Measurements from ENCODE around the gene NAV2.
"Not testable (repeated sequence)": the region's sequence is repeated elsewhere in the genome, so short reads cannot be mapped to it uniquely, and the experiment has no call there.

The NAV2 gene

DNA sequence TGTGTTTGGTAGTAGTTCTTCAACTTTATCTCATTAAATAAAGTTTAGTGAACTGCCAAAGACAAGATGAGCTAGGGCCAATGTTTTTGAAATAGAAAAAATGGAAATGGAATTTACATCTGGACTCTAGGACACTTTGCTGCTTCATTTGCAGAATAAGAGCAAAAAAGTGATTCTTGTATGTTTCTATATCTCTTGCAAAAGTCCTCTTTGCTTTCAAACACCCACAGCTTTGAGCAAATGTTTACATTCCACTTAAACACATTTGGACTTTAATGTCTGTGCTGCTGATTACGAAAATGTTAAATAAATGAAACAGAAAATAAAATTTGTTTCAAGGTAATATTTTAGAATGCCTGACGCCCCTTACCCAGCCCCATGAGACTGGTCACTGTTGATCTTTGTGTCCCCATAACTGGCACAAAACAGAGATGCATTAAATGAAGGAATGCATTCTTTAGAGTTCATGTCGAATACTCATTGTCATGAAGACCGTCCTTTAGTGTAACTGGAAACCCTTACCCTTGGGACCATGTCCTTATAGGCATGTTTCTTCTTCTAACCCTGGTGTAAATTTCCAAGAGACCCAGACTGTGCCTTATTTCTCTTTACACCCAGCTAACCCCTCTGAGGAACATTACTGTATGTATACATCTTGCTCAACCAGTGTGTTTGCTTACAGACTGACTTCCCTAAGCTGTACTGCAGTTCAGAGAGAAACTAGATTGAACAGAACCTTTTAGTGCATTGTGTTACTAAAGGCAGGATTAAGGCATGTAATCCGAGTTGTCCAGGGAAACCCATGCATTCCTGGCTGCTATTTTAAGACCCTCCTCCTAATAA lies 199.7 kb downstream of the NAV2 start:
- no peak for DNase-seq

- DNase-seq: no peak
Measured at GRCh38 chr11:19912958-19913892, 200.6 kb downstream of the NAV2 start.

DNA sequence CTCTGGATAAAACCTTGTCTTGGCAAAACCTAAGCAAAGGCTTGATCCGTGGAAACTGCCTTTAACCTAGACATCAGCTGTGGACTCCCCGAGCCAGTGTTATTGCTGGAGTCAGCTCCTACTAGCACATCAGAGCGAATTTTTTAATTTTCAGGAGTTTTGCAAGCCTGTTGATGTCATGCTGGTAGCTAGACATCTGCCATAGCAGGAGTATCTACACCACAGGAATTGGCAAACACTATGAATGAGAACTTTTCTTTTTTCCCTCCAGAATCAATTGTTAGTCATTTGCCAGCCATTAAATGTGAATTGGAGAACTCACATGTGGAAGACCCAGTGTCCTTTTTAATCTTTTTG lies 201.2 kb downstream of the NAV2 start:
- DNase-seq: no peak

- DNase-seq: no peak
Measured at GRCh38 chr11:19915808-19916207, 203.2 kb downstream of the NAV2 start.

DNA sequence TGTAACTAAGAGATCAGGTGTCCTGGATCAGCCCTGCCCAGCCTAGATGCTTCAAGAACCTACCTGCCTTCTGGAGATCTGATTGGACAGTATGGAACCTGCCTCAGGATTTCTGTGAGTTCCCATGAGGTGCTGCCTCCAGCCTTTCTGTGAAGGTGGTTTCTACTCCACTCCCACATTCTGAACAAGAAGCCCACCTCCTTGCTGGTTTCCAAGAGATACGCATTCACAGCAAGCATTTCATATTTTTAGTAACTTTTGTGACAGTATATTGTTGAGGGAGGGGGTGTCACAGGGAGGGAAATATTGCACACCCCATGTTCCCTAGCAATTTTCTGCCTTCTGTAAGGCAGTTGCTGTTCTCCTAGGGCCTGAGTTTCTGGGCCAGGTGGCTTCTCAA lies 204.4 kb downstream of the NAV2 start:
- DNase-seq: no peak

DNA sequence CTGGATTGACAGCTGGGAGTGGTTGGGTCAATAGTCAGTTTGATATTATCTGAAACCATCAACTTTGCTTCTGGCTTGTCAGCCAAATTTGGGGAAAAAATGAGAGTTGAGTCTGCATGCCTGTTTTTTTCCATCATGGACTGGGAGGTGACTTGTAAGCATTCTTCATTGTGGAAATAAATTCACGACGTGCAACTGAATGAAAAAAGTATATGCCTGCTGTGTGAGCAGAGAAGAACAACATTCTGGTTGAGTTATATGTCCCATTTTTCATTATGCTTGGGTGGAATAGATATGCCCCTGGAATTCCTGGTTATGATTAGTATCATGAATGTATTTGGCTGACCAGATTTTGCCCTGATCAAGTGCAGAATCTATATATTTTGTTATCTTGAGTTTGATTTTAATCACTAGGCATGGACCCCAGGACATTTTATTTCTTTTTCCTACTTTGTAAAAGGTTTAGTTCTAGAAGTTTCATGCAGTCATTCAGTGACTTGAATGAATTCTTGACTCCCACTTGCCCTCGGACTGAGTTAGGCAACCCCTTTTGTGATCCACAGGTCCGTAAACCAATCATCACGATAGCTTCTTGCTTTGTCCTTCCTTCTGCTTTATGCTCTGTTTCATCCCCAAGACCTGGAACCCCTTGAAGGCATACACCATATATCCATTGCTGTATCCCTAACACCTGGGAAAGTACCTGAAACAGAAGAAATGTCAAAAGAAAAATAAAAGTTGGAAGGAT lies 205.8 kb downstream of the NAV2 start:
- no peak for DNase-seq

DNA sequence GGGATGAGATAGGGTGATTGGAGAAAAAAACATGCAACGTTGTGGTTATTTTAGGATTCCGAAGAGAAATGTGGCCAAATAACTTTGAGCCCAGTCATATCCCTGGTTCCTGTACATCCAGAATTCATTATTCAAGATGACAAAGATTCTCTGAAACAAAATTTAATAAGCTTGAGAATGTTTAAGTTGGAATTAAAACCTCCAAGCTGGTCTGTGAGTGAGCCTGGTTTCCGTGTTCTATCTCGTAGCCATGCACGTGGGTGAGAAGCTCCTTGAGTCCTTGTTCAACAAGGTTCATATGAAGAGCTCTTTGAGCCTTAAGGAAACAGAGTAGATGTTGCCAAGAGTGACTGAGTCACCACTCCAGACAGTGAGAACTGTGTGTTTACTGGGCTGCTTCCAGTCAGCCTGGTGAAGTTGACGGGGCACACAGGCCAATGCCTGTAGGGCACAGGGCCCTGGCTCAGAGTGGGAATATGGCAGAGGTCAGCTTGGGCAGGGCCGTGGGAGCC lies 206.5 kb downstream of the NAV2 start:
- DNase-seq: no peak

DNA sequence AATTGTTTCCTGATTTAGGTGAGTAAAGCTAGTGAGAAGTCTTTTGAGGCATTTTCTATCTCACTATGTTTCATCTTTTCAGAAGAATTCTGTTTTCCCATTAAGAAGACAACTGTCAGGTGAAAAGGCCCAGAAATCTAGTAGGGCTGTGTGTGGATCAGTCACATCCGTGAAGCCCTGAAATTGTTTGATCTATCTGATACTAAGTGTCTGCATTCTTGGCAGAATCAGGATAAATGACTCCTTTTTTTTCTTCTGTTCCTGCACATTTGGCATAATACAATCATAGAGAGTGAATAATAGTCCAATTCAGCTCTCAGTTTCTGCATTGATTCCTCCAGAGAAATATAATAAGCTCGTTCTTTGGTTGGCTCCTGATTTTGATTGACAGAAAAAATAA lies 208.3 kb downstream of the NAV2 start:
- DNase-seq: no peak

- no peak for DNase-seq
Measured at GRCh38 chr11:19921976-19922688, 209.5 kb downstream of the NAV2 start.

DNA sequence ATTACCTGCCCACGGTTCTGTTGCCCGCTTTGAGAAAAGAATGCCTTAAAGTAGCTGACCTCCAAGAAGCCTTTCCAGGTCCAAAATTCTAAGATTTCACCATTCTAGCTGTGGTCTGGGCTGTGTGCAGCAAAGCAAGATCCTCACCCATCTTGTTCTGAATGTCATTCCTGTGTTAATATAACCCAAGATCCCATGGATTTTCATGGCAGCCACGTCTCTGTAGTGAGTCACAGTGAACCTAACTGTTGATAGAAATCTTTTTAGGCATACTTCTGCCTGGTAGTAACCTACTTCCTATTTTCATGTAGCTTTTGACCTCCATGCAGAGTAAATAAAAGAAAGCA lies 210.0 kb downstream of the NAV2 start:
- DNase-seq: no peak

DNA sequence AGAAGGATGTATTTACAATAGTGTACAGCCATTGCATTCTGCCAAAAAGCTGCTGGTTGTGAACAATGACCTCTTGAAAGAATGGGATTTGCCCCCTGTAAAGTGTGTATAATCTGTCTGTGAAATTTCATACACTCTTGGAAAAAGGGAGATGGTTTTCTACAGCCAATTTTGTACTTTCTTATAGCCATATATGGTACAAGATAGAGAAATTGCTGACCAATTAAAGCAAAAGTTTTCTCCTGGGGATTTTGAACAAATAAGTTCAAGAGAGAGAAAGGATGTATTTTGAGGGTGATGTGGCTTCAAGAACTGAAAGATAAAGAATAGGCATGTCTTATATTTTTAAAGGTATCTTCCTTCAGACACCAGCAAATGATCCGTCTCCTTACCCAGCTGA lies 211.0 kb downstream of the NAV2 start:
- no peak for DNase-seq

DNA sequence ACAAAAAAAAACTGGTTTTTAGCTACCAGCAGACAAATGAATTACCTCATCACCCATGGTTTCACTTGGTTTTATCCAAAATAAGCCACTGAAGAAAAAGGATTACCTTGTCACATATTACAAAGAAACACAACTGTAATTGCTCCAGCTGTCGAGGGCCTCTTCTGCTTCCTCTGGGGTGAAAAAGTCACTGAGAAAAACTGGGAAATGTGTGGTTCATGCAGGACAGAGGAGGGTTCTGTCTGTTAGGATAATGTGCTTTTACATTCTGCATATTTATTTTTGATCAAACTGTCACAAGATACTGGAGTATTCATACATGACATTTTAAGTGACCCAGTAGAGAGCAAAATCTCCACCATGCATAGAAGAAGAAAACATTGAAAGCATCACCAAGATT lies 211.7 kb downstream of the NAV2 start:
- no peak for DNase-seq

- DNase-seq: no peak
Measured at GRCh38 chr11:19924716-19925115, 212.1 kb downstream of the NAV2 start.

GRCh38 chr11:19927403-19927802 lies 214.8 kb downstream of the NAV2 start:
- DNase-seq: not testable (repeated sequence)

GRCh38 chr11:19929147-19929546 lies 216.5 kb downstream of the NAV2 start:
- DNase-seq: no peak

DNA sequence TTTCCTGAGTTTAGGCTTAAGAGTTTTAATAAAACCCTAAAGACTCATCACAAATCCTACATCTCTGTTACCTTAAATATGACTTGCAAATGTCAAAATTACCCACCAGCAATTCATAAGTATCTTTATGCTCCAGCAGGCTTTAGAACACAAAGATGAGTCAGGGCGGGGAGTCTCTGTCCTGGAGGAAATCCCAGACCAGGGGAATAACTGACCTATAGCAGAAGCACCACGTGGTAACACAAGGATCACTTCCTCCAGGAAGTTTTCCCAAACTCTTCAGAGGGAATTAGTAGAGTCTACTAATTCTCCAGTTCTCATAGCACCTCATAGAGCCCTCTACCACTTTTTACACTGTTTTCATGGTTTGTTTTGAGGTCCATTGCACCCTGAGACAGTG lies 217.0 kb downstream of the NAV2 start:
- no peak for DNase-seq

DNA sequence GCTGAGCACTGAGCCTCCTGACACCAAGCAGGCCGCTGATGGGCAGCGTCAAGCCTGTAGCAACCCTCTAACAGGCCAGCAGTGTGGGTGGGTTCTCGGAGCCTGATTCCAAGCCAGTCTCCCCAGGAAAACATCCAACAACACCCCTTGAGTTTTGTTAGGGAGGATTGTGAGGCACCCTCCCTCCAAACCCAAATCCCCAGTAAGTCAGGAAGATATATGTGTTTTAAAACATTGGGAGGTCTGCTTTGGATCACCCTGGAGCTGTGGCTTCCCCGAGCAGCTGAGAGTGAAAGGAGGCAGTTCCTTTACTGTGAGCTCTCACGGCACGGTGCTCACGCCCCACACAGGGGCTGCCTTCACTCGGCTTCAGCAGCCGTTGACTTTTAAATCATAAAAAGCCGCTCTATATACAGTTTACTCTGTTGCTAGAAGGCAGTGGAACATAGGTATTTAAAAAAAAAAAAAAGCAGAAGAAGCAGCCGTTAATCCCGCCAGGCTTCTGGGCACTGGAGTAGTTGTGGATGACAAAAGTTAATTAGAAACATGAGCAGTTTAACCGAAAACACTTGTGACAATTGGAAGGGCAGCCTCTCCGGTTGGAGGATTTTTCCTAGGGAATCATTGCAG lies 218.6 kb downstream of the NAV2 start:
- DNase-seq: no peak

- DNase-seq: no peak
Measured at GRCh38 chr11:19931771-19932369, 219.2 kb downstream of the NAV2 start.

GRCh38 chr11:19933132-19933735 lies 220.6 kb downstream of the NAV2 start:
- DNase-seq: no peak

DNA sequence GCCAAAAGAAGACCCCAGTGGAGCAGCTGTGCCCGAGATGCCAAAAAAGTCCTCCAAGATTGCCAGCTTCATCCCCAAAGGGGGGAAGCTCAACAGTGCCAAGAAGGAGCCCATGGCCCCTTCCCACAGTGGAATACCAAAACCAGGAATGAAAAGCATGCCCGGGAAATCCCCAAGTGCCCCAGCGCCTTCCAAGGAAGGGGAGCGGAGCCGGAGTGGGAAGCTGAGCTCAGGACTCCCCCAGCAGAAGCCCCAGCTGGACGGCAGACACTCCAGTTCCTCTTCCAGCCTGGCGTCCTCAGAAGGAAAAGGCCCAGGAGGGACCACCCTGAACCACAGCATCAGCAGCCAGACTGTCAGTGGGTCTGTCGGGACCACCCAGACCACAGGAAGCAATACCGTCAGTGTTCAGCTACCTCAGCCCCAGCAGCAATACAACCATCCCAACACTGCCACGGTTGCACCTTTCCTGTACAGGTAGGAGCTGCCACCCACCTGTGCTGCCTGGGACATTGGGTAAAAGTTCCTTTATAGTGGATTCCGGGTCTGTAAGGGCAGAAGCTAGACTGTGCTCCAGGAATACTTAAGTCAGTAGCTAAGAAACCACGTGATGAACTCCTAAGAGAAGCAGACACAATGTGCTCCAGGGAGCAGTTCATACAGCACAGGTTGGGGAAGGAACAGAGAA lies 221.3 kb downstream of the NAV2 start:
- no peak for DNase-seq

- DNase-seq: no peak
Measured at GRCh38 chr11:19934828-19935259, 222.2 kb downstream of the NAV2 start.
